ENCODE data around the gene YJEFN3.
A peak's percentile ranks its signal among the peaks of the same experiment; 100 is the strongest.

YJEFN3 gene

DNA sequence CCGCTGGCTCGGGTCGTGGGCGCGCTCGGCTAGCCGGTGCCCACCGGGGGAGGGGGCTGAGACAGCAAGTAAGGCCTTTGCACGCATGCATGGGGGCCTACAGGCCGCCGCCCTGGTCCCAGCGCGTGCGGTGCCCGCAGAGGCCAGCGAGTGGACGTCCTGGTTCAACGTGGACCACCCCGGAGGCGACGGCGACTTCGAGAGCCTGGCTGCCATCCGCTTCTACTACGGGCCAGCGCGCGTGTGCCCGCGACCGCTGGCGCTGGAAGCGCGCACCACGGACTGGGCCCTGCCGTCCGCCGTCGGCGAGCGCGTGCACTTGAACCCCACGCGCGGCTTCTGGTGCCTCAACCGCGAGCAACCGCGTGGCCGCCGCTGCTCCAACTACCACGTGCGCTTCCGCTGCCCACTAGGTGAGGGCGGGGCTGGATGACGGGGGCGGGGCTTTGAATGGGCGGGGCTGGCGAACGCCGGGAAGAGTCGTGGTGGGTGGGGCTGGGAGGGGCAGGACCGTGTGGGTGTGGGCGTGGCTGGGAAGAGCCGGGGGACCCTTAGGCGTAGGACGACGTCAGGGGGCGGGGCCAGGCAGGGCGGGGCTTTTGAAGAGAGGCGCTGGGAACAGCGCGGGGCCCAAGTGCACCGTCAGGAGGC is 11.5 kb downstream of the YJEFN3 start:
- no peak for DNase-seq

DNA sequence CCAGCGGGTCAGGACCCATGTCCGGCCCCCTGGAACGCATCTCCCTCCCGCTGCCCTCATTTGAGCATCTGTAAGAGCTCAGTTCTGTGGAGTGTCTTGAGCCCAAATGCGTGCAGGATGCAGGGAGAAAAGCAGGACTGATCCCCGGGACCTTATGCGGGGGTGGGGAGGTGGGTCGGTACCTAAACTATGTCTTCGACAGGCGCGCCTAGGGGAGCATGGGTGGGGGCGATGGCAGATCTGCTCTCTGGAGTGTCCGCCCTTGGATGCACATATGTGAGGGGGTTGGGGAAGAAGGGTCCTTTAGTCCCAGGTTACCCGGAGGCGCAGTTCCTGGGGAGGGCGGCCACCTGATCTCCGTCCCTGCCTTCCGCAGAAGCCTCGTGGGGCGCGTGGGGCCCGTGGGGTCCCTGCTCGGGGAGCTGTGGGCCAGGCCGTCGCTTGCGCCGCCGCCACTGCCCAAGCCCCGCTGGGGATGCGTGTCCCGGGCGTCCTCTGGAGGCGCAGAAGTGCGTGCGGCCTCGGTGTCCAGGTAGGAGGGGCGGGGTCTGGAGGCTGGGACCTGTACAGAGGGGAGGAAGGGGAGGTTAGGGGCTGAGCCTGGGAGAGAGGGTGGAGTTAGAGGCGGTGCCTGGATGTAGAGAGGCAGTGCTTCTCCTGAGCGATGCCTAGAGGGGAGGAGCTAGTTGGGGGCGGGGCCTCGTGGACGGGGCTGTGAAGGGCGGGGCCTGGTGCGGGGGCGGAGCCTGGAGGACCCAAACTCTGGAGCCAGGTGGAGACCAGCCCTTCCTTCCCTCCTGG is 12.2 kb downstream of the YJEFN3 start:
- DNase-seq: peak; percentile 95

DNA sequence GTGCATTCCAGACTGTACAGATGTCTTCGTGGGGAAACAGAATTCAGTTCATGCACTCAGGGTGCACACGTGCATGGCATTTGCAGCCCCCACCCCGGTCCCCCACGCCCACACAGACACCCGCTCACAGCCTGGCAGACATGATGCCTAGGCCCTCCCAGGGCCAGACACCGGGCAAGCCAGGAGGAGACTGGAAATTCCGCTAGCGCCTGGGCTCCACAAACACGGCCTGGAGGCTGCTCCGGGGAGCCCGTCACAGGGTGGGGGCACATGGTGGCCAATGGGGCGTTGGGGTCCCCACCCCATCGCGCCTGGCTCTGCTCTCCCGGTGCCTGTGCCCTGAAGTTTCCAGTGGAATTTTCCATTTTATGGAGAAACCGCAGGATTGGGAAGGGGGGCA is 12.9 kb downstream of the YJEFN3 start:
- no peak for DNase-seq

DNA sequence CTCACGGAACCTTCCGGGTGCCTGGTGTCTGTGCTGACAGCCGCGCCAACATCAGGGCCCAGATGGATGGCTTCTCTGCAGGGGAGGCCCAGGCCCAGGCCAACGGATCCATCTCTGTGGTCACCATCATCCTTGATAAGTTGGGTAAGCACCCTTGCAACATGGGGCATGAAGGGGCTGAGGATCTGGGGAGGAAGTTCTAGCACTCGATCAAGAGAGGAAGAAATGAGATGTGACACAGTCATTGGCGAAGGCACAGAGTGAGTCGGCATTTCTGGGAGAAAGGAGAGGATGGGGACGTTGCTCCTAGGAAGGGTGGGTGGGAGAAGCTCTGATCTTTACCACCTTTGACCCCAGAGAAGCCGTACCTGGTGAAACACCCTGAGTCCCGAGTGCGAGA is 13.8 kb downstream of the YJEFN3 start:
- DNase-seq: no peak

DNA sequence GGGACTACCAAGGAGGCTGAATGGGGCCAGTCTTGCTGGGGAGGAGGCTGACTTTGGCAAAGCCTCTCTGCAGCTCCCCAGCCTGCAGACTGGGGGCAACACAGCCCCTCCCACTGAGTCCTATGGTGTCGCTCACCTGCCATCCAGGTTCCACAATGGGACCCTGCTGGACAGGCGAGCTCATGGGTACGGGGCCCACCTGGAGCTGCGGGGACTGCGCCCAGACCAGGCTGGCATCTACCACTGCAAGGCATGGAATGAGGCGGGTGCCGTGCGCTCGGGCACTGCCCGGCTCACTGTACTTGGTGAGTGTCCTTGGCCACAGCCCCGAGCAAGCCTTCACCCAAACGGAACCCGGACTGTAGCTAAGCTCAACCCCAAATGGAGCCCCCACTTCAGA is 14.4 kb downstream of the YJEFN3 start:
- no peak for DNase-seq

DNA sequence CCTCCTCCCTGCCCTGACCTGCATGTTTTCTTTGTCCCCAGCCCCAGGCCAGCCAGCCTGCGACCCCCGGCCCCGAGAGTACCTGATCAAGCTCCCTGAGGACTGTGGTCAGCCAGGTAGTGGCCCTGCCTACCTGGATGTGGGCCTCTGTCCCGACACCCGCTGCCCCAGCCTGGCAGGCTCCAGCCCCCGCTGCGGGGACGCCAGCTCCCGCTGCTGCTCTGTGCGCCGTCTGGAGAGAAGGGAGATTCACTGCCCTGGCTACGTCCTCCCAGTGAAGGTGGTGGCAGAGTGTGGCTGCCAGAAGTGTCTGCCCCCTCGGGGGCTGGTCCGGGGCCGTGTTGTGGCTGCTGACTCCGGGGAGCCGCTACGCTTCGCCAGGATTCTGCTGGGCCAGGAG is 14.9 kb downstream of the YJEFN3 start:
- no peak for DNase-seq

DNA sequence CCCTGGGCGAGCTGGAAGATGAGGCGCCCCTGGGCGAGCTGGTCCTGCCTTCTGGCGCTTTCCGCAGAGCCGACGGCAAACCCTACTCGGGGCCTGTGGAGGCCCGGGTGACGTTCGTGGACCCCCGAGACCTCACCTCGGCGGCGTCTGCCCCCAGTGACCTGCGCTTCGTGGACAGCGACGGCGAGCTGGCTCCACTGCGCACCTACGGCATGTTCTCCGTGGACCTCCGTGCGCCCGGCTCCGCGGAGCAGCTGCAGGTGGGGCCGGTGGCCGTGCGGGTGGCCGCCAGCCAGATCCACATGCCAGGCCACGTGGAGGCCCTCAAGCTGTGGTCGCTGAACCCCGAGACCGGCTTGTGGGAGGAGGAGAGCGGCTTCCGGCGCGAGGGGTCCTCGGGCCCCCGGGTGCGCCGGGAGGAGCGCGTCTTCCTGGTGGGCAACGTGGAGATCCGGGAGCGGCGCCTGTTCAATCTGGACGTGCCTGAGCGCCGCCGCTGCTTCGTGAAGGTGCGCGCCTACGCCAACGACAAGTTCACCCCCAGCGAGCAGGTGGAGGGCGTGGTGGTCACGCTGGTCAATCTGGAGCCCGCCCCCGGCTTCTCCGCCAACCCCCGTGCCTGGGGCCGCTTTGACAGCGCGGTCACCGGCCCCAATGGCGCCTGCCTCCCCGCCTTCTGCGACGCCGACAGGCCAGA is 15.7 kb downstream of the YJEFN3 start:
- no peak for DNase-seq

DNA sequence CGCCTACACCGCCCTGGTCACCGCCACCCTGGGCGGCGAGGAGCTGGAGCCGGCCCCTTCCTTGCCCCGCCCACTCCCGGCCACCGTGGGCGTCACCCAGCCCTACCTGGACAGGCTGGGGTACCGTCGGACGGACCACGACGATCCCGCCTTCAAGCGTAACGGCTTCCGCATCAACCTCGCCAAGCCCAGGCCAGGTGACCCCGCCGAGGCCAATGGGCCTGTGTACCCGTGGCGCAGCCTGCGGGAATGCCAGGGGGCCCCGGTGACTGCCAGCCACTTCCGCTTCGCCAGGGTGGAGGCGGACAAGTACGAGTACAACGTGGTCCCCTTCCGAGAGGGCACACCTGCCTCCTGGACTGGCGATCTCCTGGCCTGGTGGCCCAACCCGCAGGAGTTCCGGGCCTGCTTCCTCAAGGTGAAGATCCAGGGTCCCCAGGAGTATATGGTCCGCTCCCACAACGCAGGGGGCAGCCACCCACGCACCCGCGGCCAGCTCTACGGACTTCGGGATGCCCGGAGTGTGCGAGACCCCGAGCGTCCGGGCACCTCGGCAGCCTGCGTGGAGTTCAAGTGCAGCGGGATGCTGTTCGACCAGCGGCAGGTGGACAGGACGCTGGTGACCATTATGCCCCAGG is 16.4 kb downstream of the YJEFN3 start:
- DNase-seq: no peak

DNA sequence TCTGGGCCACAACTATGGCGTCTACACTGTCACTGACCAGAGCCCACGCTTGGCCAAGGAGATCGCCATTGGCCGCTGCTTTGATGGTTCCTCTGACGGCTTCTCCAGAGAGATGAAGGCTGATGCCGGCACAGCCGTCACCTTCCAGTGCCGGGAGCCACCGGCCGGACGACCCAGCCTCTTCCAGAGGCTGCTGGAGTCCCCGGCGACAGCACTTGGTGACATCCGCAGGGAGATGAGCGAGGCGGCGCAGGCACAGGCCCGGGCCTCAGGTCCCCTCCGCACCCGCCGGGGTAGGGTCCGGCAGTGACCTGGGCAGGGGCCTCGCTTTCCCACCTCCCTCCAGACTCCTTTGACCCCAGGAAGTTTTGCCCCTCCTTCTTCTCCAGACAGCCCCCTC is 17.0 kb downstream of the YJEFN3 start:
- no peak for DNase-seq

DNA sequence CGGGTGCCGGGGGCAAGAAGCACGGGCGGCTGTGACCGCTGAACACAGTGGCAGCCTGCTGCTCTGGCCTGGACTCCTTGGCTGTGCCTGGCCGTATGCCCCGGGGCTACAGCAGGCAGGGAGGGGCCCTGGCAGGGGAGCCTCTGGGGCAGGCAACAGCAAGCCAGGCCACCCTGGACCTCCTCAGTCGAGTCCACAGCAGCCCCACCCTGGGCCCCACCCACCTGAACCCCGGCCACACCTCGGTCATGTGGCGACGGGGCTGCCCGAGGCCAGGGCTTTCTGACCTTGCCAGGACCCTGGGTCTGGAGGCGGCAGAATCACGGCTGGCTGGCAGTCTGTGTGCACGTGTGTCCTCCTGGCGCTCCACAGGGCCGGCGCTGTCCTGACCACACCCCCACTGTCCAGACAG is 18.0 kb downstream of the YJEFN3 start:
- no peak for DNase-seq

DNA sequence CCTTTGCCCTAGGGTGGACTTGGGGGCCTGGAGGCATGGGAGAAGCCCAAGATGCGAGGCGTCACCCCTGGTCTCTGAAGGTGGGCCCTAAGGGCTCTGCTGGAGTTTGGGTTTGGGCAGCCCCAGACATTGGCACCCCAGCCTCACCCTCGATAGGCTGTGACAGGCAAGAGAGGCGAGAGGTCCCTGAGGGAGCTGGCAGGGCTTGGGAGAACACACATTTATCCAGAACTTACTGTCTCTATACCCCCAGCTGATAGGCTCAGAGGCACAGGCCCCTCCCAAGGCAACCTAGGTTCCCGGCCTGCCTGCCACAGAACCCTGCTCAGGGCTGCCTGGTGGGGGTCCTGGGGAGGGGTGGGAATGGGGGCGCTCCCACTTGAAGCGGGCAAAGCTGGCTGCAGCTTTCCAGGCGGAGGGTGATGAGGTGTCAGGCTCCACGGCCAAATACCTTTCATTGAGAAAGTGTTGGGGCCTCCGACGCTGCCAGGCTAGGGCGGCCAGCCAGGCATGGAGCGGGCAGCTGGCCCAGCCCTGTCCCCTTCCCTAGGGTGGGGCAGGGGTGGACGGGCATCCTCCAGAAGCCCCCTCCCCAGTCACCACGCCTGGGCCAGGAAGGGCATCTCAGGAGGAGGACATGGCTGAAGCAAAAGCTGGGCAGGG is 19.1 kb downstream of the YJEFN3 start:
- DNase-seq: no peak

DNA sequence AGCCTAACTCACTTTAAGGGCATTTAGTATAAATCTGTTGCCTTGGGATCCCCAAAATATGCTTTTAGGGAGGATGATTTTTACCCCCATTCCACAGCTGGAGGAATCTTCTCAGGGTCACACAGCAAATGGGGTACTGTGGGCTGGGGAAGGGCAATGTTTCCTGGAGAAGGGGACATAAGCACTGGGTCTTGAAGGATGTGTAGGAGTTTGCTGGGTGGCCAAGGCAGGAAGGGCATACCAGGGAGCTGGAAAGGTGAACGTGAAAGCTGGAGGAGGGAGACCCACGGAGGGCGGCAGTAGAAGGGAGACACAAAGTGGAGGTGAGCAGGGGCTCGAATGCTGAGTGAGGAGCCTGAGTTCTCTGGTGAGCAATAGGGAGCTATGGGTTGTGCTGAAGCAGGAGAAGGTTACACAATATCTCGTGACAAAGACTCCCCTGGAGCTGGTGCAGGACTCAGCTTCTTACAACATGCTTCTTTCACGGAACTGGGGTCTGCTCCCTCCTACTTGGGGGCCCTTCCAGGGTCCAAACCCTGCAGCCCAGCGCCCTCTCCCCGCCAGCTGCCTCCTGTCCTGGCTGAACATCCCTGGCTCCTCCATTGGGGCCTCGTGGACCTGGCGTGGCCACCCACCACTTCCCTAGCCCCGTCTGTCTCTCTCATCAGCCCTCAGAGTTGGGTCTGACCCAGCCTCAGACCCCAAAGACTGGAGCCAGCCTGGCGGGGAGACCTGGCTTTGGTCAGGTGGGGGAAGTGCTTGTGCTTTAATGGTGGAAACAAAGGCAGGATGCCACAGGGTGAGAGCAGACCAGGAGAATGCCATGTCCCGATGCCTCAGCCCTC is 20.4 kb downstream of the YJEFN3 start:
- DNase-seq: no peak

DNA sequence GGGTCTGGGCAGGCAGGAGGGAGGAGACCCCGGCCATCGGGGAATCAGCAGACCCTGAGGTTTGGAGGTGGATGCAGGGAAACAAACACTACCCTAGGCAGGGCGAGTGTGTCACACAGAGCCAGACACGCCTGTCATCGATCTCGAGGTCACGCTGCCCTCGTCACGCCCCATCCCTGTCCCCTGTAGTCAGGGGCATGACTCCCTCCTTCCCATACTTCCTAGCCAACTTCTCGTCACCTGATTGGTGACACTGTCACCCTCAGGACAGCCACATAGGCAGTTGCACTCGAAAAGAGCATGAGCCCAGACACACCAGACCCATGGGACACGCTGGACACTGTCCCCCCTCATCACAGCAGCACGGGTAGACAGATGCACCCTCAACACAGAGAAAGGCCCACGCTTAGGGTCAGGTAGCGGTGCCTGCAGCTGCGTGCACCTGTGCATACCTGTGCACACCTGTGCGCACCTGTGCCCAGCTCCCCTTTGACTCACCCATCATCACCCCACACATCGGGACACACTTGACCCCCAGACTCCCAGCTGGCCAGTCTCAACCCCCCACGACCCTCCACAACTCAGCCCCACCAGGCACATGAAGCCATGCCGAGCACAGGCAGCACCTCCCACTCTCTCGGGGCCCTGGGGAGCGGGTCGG is 21.2 kb downstream of the YJEFN3 start:
- no peak for DNase-seq

DNA sequence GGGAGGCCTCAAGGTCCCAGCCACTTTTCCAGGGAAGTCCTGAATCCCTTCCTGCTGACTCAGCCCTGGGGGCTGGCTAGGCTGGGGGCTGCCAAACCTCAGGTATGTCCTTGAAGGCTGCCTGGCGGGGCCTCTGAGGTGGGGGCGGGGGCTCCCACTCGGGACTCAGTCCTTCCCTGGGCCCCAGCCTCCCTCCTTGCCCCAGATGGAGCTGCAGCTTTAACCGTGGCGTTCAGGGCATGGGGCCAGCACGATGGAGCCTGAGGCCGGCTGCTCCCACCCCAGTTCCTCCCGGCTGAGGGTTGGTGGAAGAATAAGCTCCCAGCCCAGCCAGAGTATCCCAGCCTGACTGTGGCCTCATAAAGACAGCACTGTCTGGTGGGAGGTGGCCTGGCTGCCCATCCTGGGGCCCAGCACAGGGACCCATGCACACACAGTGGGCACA is 21.8 kb downstream of the YJEFN3 start:
- DNase-seq: peak; percentile 84

DNA sequence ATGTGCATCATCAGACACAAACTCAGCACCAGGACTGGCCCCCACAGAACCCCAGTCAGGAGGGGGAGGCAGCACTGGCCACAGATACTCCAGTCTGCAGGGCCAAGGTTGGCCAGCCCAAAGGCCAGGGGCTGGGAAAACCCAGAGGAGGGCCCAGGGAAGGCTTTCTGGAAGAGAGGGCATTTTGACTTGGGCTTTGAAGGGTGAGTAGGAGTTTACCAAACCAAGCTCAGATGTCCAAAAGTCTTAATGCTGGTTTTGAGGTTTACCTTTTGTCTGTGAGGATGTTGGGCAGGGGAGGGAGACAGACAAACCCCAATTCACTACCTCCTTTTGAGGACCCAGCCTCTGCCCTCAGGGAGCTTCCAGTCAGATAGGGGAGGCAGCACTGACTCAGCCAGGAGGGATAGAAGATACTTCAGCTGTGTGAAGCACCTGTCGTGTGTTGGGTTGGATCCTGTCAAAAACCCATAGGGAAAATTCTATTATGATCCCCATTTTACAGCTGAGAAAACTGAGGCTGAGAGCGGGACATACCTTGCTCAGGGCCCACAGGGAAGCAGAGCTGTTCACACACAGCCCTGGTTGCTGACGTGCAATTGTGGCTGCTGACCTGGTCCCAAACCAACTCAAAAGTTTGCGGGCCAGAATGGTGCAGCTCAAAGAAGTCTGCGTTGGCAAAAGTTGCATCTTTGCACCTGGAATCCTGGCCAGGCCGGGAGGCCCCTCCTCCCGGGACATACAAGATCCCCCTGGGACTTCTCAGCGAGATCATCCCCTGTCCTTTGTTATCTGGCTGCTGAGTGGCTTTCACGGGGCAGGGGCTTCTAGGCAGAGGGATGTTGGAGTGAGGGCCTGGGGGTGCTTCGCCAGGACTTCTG is 22.5 kb downstream of the YJEFN3 start:
- no peak for DNase-seq

DNA sequence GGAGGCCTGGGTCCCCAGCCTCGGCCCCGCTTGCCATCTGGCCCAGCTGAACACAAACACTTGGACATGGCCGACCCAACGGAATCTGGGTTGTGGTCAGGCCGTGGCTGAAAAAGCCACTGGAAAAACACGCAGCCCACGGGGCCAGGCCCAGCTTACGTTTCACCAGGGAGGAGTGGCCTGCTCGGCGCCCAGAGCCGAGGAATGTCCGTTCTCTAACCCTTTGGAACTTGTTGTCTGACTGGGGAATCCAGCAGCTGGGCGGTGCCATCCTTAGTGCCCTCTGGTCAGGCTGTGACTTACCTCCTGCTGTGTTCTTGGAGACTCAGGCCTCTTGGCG is 23.1 kb downstream of the YJEFN3 start:
- DNase-seq: no peak

DNA sequence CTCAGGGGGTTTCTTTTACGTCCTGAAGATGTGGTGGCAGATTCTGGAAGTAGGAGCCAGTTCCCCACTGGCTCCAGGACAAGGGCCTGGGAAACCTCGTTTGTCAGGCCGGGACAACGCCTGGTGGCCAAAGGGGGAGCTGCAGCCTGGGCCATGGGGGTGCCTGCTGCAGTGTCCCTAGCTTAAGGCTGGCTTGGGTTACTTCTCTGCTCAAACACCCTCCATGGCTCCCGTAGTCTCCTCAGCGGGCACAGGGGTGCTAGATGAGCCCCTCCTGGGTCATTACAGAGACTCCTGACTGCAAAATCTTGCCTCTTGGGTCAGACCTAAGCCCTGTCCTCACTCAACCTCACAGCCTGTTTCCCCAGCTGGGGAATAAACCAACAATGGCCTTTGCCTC is 24.1 kb downstream of the YJEFN3 start:
- DNase-seq: peak; percentile 80

DNA sequence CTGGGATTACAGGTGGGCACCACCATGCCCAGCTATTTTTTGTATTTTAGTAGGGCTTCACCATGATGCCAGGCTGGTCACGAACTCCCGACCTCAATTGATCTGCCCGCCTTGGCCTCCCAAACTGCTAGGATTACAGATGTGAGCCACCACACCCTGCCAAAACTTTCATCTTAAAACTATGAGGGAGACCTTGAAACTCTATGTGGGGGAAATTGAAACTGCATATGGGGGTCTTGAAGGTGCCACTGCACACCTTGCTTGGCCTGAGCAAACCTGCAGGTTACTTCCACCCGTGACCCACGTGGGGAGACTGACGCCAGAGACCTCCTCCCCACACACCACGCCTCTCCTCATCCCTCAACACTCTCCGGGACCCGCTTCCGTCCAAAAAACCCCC is 25.0 kb downstream of the YJEFN3 start:
- no peak for DNase-seq

DNA sequence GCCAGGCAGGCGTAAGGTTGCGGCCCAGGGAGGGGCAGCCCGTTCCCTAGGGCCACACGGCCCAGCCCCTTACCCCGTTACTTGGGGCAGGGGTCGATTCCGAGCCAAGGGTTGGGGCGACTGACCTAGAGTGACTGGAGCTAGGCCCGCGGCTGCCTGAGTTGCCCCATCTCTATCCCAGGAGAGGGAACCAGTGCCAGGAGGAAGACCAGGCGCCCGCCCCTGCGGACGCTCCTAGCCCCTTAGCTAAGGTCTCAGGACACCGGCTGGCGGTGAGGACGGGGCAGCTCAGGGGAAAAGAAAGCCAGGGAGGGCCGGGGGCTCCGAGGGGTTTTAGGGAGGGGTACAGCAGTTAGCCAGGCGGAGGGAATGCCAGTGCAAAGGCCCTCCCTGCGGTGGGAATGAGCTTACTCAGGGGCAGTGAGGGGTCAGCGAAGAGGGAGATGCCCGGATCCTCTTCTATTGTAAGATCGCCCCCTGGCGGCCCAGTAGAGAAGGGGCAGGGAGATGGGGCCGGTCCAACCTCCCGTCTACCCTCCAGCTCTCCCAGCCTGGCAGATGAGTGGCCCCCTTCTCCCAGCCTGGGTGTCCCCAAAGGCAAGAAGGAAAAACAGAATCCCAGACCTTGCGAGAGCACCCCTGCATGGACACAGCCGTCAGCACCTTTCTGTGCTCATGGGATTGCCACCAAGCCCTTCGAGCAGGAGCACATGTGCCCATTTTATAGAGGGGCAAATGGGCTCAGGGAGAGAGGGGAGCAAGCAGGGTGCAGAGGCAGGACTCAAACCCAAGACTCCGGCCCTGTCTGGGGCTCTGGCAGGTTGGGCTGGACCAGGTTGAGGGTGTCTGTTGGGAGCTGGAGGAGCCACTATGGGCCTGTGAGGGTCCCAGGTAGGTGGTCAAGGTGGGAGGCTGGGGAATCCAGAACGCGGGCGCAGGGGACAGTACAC is 25.6 kb downstream of the YJEFN3 start:
- peak; percentile 80 for DNase-seq

Data from islet precursor cell (in vitro differentiated cells).